NCI-H1436 (cell line): ENCODE results near the gene SNRPD1.
A peak's percentile ranks its signal among the peaks of the same experiment; 100 is the strongest.
"Not testable (repeated sequence)": the region's sequence is repeated elsewhere in the genome, so short reads cannot be mapped to it uniquely, and the experiment has no call there.

Source experiments
- DNase-seq: peaks from one replicate; lab custom pipeline; 2025; lab: John Stamatoyannopoulos, UW

The SNRPD1 gene

DNA sequence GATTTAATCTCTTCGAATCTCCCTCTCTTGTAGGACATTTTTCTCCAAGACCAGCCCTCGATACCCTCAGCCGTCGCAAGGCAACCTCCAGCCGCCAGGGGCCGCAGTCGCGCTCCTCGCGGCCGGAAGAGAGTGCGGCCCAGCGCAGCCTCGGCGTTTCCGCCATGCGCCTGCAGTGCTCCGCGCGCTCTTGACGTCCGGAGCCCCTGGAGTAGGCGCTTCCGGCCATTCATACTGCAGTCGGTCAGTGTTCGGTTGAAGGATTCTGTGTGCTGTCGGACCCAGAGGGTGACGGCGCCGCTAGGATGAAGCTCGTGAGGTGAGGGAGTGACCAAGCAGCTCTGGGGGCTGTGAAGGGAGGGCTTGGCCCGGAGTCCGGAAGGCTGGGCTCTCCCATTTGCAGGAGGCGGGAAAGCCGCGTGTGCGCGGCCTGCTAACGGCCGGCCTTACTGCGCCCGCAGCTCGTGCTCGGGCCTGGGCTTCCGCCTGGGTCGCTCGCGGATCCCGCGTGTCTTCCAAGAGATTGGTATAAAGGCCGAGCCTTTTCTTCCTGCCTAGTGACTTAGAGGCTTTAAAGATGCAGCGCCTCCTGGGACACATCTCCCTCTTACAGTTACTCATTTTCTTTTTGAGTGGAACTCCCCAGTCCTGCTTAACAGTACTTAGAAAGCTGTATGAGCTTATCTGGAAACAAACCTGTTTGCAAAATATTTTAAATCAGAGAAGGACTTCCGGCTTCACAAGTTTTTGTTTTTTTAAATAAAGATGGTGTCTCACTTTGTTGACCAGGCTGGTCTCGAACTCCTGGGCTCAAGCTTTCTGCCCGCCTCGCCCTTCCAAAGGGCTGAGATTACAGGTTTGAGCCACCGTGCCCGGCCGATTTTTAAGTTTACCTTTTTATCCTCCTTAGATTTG lies at the start of gene SNRPD1:
TSS of gene SNRPD1 (plus strand) at position 190 of the 915 bp plus-strand sequence. CDS start at position 306, 116 bp downstream.
- DNase-seq, result peak; percentile 87

DNA sequence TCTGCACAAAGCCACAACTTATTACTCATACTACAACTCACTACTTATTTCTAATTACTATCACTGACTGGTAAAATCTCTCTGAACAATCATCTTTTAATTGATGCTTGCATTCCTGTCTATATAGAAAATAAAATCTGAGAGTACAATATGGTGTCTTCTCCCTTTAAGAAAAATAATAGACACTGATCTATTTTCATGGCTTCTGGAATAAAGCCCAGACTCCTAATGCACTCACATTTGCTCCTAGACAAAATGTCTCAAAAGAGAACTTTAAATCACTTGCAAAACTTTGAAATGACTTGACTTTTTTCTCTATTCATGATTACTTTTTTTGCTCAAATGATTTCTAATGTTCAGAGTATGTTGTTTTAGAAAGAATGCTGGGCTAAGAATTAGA lies 40.3 kb upstream of the SNRPD1 start:
- no peak for DNase-seq

DNA sequence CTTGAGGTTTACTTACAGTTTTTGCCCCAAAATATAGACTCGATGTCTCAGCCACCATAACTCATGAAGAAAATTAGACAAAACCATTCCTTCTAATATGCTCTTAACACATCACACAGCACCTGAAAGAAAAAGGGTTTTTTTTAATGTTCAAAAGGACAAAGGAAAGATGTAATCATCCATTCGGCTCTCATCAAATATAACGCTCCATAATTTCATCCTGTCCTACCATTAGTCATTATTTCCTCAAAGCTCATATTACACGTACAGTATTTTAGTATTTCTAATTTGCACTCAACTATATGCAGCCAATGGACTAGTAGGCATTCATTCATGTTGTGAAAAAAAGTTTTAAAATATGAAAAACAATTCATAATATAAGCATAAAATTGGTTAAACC lies 36.5 kb upstream of the SNRPD1 start:
- no peak for DNase-seq

DNA sequence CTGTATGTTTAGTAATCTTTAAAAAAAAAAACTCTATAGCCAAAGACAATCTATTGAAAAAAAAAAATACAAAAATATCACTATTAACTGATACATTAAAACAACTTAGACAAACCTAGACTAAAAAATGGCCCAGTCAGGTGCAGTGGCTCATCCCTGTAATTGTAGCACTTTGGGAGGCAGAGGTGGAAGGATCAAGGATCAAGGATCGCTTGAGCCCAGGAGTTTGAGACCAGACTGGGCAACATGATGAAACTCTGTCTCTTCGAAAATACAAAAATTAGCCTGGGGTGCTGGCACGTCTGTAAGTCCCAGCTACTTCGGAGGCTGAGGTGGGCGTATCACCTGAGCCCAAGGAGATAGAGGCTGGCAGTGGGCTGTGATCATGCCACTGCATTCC lies 27.7 kb upstream of the SNRPD1 start:
- no peak for DNase-seq

DNA sequence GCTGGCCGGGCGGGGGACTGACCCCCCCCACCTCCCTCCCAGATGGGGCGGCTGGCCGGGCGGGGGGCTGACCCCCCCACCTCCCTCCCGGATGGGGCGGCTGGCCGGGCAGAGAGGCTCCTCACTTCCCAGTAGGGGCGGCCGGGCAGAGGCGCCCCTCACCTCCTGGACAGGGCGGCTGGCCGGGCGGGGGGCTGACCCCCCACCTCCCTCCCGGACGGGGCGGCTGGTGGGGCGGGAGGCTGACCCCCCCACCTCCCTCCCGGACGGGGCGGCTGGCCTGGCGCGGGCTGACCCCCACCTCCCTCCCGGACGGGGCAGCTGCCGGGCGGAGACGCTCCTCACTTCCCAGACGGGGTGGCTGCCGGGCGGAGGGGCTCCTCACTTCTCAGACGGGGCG lies 19.8 kb upstream of the SNRPD1 start:
- DNase-seq, result not testable (repeated sequence)

DNA sequence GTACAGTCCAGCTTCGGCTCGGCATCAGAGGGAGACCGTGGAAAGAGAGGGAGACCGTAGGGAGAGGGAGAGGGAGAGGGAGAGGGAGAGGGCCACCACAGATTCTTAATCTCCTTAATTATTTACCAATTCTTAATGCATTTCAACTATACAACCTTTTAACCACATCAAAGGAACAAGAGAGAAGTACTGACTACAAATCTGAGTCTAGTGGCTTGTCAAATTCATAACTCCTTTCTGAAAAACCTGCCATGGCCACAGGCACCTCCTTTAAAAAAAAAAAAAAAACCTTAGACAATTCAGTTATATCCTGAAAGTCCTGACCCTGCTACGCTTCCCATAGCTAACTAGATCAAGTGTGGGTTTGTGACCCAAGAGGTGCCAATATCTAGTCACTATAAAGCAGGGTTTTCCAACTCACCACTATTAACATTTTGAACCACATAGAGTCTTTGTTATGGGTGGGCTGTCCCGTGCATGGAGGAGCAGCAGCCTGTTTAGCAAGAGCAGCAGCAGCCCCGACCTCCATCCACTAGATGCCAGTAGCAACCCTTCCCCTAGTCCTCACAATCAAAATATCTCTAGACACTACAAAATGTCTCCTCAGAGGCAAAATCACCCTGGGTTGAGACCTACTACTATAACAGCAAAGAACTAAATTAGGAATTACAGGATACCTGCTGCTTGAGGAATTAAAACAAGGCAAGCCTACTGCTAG lies 18.4 kb upstream of the SNRPD1 start:
- no peak for DNase-seq

DNA sequence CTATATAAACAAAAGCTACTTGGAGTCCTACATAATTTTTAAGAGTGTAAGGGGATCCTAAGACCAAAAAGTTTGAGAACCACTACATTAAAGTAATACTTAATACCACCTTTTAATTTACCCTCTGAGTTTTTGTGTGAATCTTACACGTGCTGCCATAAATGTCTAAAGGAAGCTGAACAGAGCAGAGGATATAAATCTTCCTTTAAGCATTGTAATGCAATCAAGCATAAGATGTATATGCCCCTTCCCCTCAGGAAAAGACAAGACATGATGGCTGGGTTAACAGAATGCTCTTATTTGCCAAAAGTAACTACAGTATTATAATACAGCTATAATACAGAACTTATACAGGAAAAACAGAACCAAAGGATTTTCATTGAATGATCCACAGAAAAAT lies 14.5 kb upstream of the SNRPD1 start:
- DNase-seq, result no peak

DNA sequence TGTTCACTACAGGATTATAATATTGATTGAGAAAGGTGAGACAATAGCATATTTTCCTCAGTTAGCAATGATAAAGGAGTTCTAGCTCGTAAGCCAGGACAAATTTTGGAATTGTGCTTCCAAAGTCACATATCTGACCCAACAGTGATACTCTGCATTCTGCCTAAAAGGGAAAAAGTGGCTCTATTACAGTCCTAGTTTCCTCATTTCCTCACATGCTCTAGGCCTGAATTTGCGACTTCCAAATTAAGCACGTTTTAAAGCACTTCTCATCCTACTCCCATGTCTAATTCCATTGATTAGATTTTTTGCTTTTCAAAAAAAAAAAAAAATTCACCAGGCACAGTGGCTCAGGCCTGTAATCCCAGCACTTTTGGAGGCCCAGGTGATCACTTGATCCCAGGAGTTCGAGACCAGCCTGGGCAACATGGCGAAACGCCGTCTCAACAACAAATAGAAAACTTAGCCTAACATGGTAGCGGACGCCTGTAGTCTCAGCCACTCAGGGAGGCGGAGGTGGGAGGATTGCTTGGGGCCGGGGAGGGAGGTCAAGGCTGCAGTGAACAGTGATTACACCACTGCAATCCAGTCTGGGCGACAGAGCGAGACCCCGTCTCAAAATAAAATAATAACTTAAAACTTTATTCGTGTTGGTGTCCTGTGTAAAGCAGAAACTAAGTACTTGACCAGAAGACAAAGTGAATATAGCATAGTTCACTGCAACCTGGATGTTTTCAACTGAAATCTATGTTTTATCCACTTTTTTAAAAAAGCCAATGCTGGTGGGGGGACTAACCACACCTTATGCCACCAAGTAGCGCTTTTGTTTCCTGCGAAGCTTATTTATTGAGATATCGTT lies 13.2 kb upstream of the SNRPD1 start:
- no peak for DNase-seq

DNA sequence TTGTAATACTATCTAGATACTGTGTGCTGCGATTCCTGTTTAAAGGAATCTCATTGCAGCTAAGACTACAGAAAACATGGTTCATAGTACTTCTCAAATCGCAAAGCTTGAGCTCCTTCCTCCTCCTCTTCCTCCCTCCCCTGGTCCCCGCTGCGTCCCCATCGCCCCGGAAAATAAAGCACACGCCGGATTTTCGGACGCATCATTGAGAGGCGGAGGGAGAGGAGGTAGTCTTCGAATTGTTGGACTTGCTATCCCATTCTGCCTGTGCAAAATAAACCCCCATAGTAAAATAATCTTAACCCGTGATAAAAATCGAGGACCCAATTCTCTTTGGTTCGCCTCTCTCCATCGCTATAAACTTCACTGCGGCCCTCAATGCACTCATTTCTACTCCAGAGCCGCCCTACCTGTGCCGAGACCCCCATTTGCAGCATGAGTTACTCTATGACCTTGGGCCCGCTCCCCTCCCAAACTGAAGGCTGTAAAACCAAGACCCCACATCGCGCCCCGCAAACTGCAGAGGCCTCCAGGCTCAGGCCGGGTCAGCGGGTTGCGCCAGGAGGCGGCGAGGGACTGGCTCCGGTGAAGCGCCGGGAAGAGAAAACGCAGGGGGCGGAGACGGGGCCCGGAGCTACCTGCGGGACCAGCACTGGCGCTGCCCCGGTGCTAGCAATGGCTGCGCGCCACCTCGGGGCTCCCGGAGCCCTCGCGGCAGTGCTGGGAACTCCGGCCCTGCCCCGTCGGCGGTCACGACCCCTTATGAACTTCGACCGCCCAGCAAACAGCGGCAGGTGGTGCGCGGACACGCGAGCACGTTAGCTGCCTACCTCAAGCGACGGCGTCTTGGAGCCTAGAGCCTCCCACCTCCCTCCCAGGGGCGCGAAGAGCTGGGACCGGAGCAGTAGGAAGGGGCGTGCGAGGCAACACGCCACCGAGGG lies 12.3 kb upstream of the SNRPD1 start:
- DNase-seq, result peak; percentile 44

DNA sequence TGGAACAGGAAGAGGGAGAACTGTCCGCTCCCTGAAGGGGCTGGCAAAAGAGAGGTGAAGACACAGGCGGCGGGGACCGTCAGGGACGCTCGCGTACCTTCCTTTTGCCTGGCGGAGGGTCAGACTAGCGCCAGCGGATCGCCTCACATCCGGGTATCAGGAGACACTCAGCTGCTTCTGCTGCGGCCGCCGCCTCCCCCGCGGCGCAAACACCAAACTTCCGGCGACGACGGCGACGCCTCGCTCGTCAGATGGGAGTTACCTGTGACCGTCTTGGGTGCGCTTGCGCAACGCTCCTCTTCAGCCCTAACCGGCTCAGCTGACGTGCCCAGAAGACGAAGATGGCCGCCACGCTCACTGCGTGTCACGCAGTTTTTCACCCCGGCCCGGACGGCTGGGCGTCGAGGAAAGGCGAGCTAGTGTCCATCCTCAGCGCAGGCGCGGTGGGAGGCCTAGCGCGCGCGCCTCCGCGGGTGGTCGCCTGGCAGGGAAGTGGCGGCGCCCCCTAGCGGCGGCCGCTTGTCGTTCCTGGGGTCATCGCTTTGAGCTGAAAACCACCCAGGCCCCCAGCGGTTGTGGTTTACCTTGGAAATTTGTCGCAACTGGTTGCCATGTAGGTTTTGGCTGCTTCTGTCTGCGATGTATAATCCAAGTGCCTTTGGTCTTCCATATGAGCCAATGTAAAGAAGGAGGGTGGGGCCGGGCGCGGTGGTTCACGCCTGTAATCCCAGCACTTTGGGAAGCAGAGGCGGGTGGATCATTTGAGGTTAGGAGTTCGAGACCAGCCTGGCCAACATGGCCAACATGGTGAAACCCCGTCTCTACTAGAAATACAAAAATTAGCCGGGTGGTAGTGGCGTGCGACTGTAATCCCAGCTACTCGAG lies 11.3 kb upstream of the SNRPD1 start, which contains the start of gene ESCO1:
TSS of gene ESCO1 (minus strand) at position 179 of the 885 bp plus-strand sequence. CDS start 25,861 bp downstream, outside the sequence.
- peak; percentile 87 for DNase-seq

DNA sequence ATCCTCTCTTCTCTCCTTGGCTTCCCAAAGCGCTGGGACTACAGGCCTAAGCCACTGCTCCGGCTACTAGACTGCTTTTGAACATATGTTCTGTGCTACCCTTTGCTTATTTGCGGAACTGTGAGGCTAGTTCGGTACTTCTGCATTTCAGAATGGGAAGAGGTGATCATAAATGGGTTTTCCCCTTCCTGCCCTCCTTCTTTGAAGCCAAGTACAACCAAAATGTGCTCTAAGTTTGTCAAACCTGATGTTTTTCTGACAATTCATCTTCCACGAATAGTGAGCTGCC lies 9.9 kb upstream of the SNRPD1 start:
- DNase-seq, result no peak

DNA sequence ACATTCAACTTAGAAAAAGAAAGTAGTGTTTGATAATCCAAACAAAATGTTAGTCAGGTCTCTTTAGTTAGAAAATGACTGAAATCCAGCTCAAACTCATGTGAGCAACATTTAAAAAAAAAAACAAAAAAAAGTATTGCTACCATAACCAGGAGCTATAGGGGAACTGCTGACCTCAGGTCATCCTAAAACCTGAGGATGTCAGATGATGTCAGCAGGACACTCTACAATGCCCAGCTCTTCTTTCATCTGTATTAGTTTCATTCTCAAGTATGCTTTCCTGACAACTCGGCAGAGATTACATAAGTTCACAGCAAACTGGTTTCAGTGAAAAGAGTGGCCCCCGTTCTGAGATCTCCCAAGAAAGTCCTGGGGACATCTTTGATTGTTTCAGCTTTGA lies 7.4 kb upstream of the SNRPD1 start:
- DNase-seq, result no peak

DNA sequence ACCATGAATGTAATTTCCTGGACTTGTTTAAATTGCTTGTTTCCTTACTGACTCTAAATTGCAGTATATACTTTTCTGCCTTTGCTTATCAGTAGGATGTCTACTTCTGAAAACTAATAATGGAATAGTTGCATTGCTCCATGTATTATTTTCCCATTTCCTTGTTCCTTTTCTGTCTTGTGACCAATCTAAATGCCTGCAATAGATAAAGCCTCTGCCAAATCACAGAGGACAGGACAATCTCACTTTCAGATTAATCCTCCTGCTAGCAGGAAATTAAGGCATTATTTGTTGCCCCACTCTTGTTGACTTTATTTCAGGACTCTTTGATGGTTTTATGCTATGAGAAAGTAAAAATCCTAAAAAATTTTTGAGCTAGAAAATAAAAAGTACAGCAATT lies 6.9 kb upstream of the SNRPD1 start:
- no peak for DNase-seq

DNA sequence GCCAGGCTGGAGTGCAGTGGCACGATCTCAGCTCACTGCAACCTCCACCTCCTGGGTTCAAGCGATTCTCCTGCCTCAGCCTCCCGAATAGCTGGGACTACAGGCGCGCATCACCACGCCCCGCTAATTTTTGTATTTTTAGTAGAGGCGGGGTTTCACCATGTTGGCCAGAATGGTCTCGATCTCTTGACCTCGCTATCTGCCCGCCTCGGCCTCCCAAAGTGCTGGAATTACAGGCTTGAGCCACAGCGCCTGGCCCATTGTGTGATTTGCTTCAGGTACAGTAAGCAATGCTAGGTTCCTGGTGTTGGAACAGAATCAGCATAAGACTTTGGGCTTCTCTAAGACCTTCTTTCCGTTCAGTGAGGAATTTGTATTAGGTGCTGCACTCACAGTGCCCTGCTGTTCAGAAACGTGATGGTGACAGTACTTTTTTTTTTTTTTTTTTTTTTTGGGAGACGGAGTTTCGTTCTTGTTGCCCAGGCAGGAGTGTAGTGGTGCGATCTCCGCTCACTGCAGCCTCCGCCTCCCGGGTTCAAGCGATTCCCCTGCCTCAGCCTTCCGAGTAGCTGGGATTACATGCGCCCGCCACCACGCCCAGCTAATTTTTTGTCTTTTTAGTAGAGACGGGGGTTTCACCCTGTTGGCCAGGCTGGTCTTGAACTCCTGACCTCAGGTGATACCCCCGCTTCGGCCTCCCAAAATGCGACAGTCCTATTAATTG lies 551 bp upstream of the SNRPD1 start:
- not testable (repeated sequence) for DNase-seq

DNA sequence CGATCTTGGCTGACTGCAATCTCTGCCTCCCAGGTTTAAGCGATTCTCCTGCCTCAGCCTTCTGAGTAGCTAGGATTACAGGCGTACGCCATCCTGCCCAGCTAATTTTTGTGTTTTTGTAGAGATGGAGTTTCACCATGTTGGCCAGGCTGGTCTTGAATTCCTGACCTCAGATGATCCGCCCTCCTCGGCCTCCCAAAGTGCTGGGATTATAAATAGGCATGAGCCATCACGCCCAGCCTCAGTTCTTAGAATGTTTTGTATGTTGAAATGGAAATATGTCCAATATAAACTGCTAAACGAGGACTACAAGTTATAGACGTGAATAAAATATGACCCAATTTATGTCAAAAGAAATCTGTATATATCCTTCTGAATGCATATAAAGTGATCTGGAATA lies 9.5 kb downstream of the SNRPD1 start:
- not testable (repeated sequence) for DNase-seq

DNA sequence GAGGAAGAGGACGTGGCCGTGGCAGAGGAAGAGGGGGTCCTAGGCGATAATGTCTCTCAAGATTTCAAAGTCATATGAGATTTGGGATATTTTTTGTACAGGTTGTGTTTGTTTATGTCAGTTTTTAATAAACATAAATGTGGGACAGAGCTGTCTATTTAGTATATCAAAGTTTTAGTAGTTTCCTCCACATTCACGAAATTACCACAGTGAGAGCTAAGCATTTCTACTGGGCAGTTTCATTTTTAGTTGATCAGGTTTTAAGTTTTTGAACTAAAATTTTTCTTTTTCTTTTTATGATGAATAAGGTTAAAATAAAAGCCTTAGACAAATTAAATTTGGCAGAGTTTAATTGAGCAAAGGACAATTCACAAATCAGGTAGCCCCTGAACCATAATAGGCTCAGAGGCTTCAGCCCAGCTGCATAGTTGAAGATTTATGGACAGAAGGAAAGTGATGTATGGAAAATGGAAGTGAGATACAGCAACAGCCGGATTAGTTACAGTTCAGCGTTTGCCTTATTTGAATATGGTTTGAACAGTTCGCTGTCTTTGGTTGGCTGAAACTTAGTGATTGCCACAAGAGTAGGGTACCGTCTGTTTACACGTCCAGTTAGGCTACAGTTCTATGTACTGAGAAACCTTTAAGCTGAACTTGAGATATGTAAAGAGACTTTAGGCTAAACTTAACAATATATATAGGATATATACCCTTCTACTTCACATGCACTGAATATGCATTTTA lies 17.1 kb downstream of the SNRPD1 start:
- no peak for DNase-seq

DNA sequence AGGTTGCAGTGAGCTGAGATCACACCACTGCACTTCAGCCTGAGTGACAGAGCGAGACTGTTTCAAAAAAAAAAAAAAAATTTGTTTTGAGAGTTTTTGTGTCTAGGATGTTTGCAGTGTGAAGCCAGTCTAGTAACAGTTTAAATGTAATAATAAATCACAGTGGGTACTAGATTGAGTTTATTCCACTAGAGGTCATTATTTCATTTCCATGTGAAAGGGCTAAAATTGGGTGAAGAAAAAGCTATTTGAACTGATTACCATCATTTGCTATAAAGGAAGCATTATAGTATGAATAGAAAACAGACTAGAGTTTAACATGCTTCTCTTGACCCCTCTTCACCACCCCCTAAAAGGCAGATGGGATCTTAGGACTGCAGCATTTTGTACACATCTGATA lies 20.3 kb downstream of the SNRPD1 start:
- DNase-seq, result no peak

DNA sequence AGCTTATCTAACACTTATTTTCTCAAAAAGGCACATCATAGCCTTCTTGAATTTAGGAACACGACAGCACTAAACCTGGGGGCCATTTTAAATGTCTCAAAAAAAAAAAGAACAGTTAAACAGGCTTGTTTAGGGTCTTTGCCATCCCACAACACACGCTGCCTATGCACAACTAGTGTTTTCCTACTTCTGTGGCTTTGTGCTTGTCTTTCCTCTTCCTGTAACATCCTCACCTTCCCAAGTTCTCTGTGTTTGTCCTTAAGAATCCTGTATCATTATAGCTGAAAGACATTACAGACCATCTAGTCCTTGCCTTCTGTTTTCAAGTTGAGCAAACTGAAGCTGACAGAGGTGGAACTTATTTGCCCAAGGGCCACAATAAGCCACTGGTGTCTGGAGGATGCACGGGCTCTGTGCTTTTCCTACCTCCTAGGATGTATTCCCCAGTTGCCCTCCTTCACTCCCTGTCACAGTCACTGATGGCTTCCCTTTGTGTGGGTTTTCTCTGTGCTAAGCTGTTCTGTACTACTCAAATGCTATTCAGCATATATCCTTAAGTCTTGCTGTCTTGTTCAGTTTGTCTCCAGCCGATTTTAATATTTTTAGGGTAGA lies 22.6 kb downstream of the SNRPD1 start:
- no peak for DNase-seq
